ENCODE measurements around the gene PARVB. TPM values are rescaled to one million over a fixed set of nuclear protein-coding genes. Genes with fewer than 3 reads are reported as not detected.

PARVB gene
- total RNA-seq, 1 experiment from 2014 or later, result 85.3 TPM

DNA sequence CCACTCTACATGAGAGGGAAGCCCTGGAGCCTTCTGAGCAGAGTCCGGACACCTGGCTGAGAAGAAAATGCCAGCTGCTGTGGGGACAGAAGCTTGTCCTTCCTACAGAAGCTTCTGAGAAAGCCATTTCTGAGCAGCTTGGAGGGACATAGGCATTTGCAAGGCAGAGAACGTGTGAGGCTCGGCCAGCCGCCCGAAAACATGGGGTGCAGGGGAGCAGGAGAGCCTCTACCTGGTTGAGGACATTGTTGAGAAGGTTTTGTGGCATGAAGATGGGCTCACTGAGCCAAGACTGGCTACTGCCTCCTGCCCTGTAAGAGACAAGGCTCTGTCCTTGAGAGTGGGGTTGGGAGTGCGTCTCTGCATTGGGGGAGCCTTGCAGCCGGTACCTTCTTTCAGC lies 43.5 kb upstream of the PARVB start:
- no peaks in the 10 kb centered on the region for H3K4me1 ChIP-seq (ENCODE audit: insufficient read depth, low read length)
- no peaks in the 10 kb centered on the region for H3K79me2 ChIP-seq (ENCODE audit: low read length)
- DNase-seq, result no peak
- H4K20me1 ChIP-seq (ENCODE audit: low read length), result no peaks in the 10 kb centered on the region
- no peak overlapping the region for H2AFZ ChIP-seq (ENCODE audit: low read length)
- H3K4me3 ChIP-seq (ENCODE audit: low read length), result no peak overlapping the region
- TF ChIP-seq EZH2phosphoT487 (IDR thresholded peaks at IDR 0.05; ENCODE audit: borderline replicate concordance, low read length) (no peak), EZH2 (IDR thresholded peaks at IDR 0.05; ENCODE audit: low read length, unreplicated experiment) (no peak)
- TF ChIP-seq, protein P1, sequence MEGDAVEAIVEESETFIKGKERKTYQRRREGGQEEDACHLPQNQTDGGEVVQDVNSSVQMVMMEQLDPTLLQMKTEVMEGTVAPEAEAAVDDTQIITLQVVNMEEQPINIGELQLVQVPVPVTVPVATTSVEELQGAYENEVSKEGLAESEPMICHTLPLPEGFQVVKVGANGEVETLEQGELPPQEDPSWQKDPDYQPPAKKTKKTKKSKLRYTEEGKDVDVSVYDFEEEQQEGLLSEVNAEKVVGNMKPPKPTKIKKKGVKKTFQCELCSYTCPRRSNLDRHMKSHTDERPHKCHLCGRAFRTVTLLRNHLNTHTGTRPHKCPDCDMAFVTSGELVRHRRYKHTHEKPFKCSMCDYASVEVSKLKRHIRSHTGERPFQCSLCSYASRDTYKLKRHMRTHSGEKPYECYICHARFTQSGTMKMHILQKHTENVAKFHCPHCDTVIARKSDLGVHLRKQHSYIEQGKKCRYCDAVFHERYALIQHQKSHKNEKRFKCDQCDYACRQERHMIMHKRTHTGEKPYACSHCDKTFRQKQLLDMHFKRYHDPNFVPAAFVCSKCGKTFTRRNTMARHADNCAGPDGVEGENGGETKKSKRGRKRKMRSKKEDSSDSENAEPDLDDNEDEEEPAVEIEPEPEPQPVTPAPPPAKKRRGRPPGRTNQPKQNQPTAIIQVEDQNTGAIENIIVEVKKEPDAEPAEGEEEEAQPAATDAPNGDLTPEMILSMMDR (conservative IDR thresholded peaks at IDR 0.05; ENCODE audit: low read depth, low read length), result no peak
- peaks cover 11% of the 10 kb centered on the region; the same call in 1 of the 2 replicates for H3K36me3 ChIP-seq (ENCODE audit: low read depth, low read length)
- no peaks in the 10 kb centered on the region for H3F3A ChIP-seq (ENCODE audit: low read length, unreplicated experiment)
- intact Hi-C loops (cut with micrococcal nuclease), result no loop called here
- no peaks in the 10 kb centered on the region for H3K27me3 ChIP-seq (ENCODE audit: low read length)
- CTCF ChIA-PET, result no interaction called here
- no TSS peak for BruUV-seq (replicated peaks)
- POLR2A ChIA-PET (ENCODE audit: unreplicated experiment), result no interaction called here
- H3K9me2 ChIP-seq (replicated peaks; ENCODE audit: low read length), result no peaks in the 10 kb centered on the region
- no peak overlapping the region for H3K4me2 ChIP-seq (ENCODE audit: low read length)
- no peak for ATAC-seq
- no peak overlapping the region for H3K27ac ChIP-seq (ENCODE audit: low read length)
- no peaks in the 10 kb centered on the region for H3K9me3 ChIP-seq (ENCODE audit: low read length)
- no peak overlapping the region for H3K9ac ChIP-seq (ENCODE audit: low read length)

DNA sequence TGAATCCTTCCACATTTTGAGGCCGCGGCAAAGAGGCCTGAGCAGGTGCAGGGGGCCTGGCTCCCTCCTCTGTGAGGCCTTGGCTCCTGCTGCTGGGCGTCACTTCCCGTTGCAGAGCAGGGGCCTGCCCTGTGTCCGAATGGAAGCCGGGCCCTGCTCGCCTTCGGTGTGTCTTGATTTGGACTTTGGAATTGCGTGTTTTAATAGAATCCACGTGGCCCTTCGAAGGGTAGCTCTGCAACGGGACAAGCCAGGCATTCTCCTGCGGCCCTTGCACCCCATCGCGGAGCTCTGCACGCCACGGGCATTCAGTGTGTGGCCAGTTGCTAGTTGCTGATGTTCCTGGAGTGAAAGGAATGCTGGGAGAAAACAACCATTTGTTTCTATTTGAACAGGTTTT lies 43.1 kb upstream of the PARVB start:
- TF ChIP-seq EZH2phosphoT487 (IDR thresholded peaks at IDR 0.05; ENCODE audit: borderline replicate concordance, low read length) (no peak), EZH2 (IDR thresholded peaks at IDR 0.05; ENCODE audit: low read length, unreplicated experiment) (no peak)
- TF ChIP-seq, protein P1 (conservative IDR thresholded peaks at IDR 0.05; ENCODE audit: low read depth, low read length), result no peak
- CTCF ChIA-PET, result no interaction called here
- ATAC-seq (no peak), DNase-seq (no peak)
- H3K9ac ChIP-seq (ENCODE audit: low read length), result no peak overlapping the region
- no peaks in the 10 kb centered on the region for H3K9me2 ChIP-seq (replicated peaks; ENCODE audit: low read length)
- intact Hi-C loops (cut with micrococcal nuclease), result no loop called here
- no peak overlapping the region for H3K4me3 ChIP-seq (ENCODE audit: low read length)
- H3K4me2 ChIP-seq (ENCODE audit: low read length), result no peak overlapping the region
- H3F3A ChIP-seq (ENCODE audit: low read length, unreplicated experiment), result no peaks in the 10 kb centered on the region
- no peaks in the 10 kb centered on the region for H3K27me3 ChIP-seq (ENCODE audit: low read length)
- no peaks in the 10 kb centered on the region for H3K4me1 ChIP-seq (ENCODE audit: insufficient read depth, low read length)
- H3K79me2 ChIP-seq (ENCODE audit: low read length), result no peaks in the 10 kb centered on the region
- H3K9me3 ChIP-seq (ENCODE audit: low read length), result no peaks in the 10 kb centered on the region
- POLR2A ChIA-PET (ENCODE audit: unreplicated experiment), result no interaction called here
- H3K36me3 ChIP-seq (ENCODE audit: low read depth, low read length), result peaks cover 11% of the 10 kb centered on the region; the same call in 1 of the 2 replicates
- no peak overlapping the region for H3K27ac ChIP-seq (ENCODE audit: low read length)
- BruUV-seq (replicated peaks), result no TSS peak
- no peaks in the 10 kb centered on the region for H4K20me1 ChIP-seq (ENCODE audit: low read length)
- no peak overlapping the region for H2AFZ ChIP-seq (ENCODE audit: low read length)

DNA sequence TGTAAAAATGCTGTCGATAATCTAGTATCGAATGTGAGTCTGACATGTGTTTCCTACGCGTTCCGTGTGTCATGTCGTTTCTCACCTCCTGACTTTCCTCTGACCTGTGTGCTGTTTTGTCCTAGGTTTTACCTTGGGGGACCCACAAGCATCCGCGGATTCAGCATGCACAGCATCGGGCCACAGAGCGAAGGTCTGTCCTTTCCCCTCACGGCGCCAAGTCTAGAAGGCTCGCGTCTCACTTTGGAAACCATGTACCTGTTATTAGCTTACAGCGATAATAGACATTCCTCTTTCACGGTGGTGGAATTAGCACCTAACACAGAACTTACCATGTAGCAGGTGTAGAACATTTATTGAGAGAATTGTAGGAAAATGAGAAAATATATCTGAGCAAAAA lies 40.3 kb upstream of the PARVB start:
- Histone ChIP-seq H3F3A (ENCODE audit: low read length, unreplicated experiment) (no peaks in the 10 kb centered on the region), H3K27ac (ENCODE audit: low read length) (no peak overlapping the region), H3K27me3 (ENCODE audit: low read length) (no peaks in the 10 kb centered on the region), H4K20me1 (ENCODE audit: low read length) (no peaks in the 10 kb centered on the region), H3K36me3 (ENCODE audit: low read depth, low read length) (peaks cover 11% of the 10 kb centered on the region; the same call in 1 of the 2 replicates), H2AFZ (ENCODE audit: low read length) (no peak overlapping the region), H3K9me2 (replicated peaks; ENCODE audit: low read length) (no peaks in the 10 kb centered on the region), H3K4me3 (ENCODE audit: low read length) (no peak overlapping the region), H3K9ac (ENCODE audit: low read length) (no peak overlapping the region), H3K4me1 (ENCODE audit: insufficient read depth, low read length) (no peaks in the 10 kb centered on the region), H3K9me3 (ENCODE audit: low read length) (no peaks in the 10 kb centered on the region), H3K79me2 (ENCODE audit: low read length) (no peaks in the 10 kb centered on the region), H3K4me2 (ENCODE audit: low read length) (no peak overlapping the region)
- CTCF ChIA-PET, result no interaction called here
- no peak for TF ChIP-seq EZH2phosphoT487 (IDR thresholded peaks at IDR 0.05; ENCODE audit: borderline replicate concordance, low read length)
- no peak for TF ChIP-seq EZH2 (IDR thresholded peaks at IDR 0.05; ENCODE audit: low read length, unreplicated experiment)
- TF ChIP-seq, protein P1 (conservative IDR thresholded peaks at IDR 0.05; ENCODE audit: low read depth, low read length), result no peak
- intact Hi-C loops (cut with micrococcal nuclease), result no loop called here
- no peak for ATAC-seq
- DNase-seq, result no peak
- BruUV-seq (replicated peaks), result no TSS peak
- POLR2A ChIA-PET (ENCODE audit: unreplicated experiment), result no interaction called here

Measured in PC-3 (cell line).